ENCODE measurements around the gene ITPA. TPM values are rescaled to one million over a fixed set of nuclear protein-coding genes. Genes with fewer than 3 reads are reported as not detected.
A peak's percentile ranks its signal among the peaks of the same experiment; 100 is the strongest.

The ITPA gene
- total and polyA plus RNA-seq, 10 of the 15 experiments (the other 5 are each of a cell fraction or from before 2014, with no cell fraction given), result 5.5 to 124 (median 66.3) TPM

- no peak for TF ChIP-seq E2F4 (IDR thresholded peaks at IDR 0.05; ENCODE audit: low read depth, low read length)
- TF ChIP-seq, protein P1, sequence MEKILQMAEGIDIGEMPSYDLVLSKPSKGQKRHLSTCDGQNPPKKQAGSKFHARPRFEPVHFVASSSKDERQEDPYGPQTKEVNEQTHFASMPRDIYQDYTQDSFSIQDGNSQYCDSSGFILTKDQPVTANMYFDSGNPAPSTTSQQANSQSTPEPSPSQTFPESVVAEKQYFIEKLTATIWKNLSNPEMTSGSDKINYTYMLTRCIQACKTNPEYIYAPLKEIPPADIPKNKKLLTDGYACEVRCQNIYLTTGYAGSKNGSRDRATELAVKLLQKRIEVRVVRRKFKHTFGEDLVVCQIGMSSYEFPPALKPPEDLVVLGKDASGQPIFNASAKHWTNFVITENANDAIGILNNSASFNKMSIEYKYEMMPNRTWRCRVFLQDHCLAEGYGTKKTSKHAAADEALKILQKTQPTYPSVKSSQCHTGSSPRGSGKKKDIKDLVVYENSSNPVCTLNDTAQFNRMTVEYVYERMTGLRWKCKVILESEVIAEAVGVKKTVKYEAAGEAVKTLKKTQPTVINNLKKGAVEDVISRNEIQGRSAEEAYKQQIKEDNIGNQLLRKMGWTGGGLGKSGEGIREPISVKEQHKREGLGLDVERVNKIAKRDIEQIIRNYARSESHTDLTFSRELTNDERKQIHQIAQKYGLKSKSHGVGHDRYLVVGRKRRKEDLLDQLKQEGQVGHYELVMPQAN (conservative IDR thresholded peaks at IDR 0.05), result no peak
These were observed 28.0 kb downstream of the ITPA start (continued) for GRCh38 chr20:3237011-3237957.

DNA sequence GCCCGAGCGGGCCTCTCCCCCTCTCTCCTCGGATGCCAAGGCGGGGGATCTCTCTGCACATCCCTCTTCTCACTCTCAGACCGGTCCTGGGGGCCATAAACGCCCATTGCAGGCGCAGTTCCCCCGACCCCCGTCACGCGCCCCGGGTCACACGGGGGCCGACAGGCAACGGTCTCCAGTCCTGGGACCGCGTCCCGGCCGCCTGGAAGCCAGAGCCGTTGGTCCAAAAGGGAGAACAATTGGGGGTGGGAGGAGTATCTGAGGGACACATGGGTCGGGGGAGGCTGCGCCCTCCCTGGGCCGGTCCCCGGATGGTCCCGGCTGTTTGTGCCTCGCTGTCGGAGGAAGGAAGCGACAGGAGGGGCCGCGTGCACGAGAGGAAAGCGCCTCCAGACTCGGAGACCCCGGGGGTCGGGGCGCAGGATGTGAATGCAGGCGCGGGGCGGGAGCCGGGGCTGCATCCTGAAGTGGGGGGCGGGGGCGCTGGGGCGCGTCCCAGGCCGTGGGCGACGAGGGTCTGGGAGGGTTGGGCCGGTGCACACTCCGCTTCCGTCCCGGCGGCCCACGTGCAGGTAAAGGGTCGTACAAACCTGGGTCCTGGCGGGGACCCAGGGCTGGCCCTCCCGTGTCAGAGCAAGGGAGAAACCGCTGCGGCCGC, 28.8 kb downstream of the ITPA start:
- RAD21 ChIA-PET (ENCODE audit: unreplicated experiment), result no interaction called here
- Histone ChIP-seq H3K9ac (ENCODE audit: control insufficient read depth, insufficient read depth, low read length) (no peak overlapping the region; the same call in 1 of the 2 replicates), H3K36me3 (ENCODE audit: control insufficient read depth in 2 of 2, insufficient read depth in 2 of 2, low read length in 1 of 2) (no peaks in the 10 kb centered on the region), H3K9me3 (replicated peaks; ENCODE audit: control insufficient read depth, insufficient read depth, low read length) (no peaks in the 10 kb centered on the region), H4K20me1 (ENCODE audit: control insufficient read depth, insufficient read depth) (no peaks in the 10 kb centered on the region), H3K27ac (ENCODE audit: control insufficient read depth, insufficient read depth) (no peak overlapping the region), H3K27me3 (replicated peaks in 1 of 2; ENCODE audit: control insufficient read depth in 2 of 2, insufficient read depth in 2 of 2, low read length in 1 of 2) (peaks cover 6 to 19% of the 10 kb centered on the region in 2 experiments), H3K4me1 (ENCODE audit: control insufficient read depth, insufficient read depth, low read length) (peaks cover 7% of the 10 kb centered on the region), H3K4me2 (ENCODE audit: control insufficient read depth, insufficient read depth) (peak overlapping the region; percentile 83), H3K4me3 (peak overlapping the region; percentile 75), H2AFZ (ENCODE audit: control insufficient read depth, low read depth, low read length) (peak overlapping the region; percentile 87), H3K79me2 (ENCODE audit: control insufficient read depth, insufficient read depth, low read length) (no peaks in the 10 kb centered on the region)
- no peak for FAIRE-seq
- WGBS (ENCODE audit: insufficient coverage, insufficient replicate concordance, low lambda C conversion rate, missing lambda C conversion rate), result 15% methylated on average over 46 of the region's 59 CpGs
- SMC1A ChIA-PET (ENCODE audit: uncharacterized antibody, unreplicated experiment), result no interaction called here
- no TSS peak for BruUV-seq (replicated peaks)
- TF ChIP-seq BHLHE40 (IDR thresholded peaks at IDR 0.05; ENCODE audit: borderline replicate concordance in 1 of 2, low read depth in 2 of 2, low read length in 1 of 2) (0 out of 4 replicates have a peak, but pooled peaks of 1 of the 2 experiments have one; percentile 8), FOXM1 (IDR thresholded peaks at IDR 0.05; ENCODE audit: low read depth, low read length) (no peak)
- CTCF ChIA-PET, result no interaction called here
- in situ Hi-C loops (cut with MboI), result no loop called here
- POLR2A ChIA-PET, result no interaction called here
- DNase-seq (ENCODE audit: low read depth, low spot score), result no peak
- peak; percentile 10 for ATAC-seq
- intact Hi-C loops (cut with micrococcal nuclease; ENCODE audit: unreplicated experiment), result no loop called here
